CD4-positive, alpha-beta T cell treated with Interleukin-15 for 4 hours (primary cell): Measurements from ENCODE around the gene HARBI1.

Experiments
- DNase-seq: peaks from one replicate; pipeline ENCODE4 v3.0.0-alpha.2; 2020; ENCODE audit warnings: low spot score

HARBI1 gene

GRCh38 chr11:46553814-46554212, 63.2 kb downstream of the HARBI1 start:
- no peak for DNase-seq
